Muscle of back (tissue), 11 donors: ENCODE measurements around the gene ARHGAP26. TPM values are rescaled to one million over a fixed set of nuclear protein-coding genes. Genes with fewer than 3 reads are reported as not detected.

Experiments
- DNase-seq, 3 donors: peaks; one replicate each; pipeline versions ENCODE4 v3.0.0 to v3.0.0-alpha.2; 2013
- polyA plus RNA-seq, 10 donors: library from polyadenylated mRNA; unstranded; fragments of 120-200 nt; gene quantifications; one replicate each; pipeline ENCODE4 v1.2.1, GENCODE V29; 2013; ENCODE audit not compliant: insufficient read length in 10 of 10

Gene ARHGAP26
- polyA plus RNA-seq, 10 donors = 10.7 to 23.3 (median 16.0) TPM

DNA sequence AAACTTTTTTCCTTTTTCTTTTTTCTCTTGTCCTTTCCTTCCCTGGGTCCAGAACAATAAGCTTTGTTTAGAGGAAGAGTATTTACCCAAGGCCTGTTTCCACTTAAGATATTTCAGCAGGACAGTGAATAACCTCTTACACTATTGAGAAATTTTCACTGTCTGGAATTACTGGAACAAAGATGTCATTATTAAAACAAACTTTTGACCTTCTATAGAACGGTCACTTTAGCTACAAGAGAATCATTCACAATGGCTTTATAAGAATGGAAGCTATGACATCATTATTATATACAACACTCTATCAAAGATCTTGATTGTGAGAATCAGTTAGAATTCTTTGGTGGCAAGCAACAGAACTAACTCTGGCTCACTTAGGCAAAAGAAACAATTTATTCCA lies 22.0 kb upstream of the ARHGAP26 start:
- no peak for DNase-seq

DNA sequence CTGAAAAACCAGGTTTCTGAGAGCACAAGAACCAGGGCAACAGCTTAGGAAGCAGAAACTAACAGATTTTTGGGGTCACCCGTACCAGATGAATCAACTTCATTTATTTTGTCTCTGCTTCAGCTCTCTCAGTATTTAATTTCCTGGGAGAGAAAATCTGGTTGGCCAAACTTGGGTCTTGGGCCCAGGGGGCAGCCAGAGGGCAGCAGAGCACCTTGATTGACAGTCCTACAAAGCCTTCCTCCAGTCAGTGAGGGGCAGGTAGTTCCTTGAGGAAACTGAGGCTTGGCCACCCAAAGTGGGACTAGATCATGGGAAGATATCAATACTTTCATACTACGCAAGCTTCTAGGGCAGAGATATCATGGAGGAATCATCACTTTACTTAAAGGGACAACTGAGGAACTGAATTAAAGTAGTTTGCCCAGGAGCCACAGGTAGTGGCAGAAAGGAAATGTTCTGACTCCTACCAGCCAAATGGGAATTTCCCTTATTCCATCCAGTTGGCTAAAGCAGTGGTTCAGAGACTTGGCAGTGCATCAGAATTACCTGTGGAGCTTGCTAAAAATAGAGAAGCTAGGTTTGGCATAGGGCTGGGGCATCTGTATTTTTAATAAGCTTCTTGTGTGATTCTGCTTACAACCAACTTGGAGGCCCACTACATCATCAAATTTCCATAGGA lies 21.5 kb upstream of the ARHGAP26 start:
- DNase-seq = no peak

DNA sequence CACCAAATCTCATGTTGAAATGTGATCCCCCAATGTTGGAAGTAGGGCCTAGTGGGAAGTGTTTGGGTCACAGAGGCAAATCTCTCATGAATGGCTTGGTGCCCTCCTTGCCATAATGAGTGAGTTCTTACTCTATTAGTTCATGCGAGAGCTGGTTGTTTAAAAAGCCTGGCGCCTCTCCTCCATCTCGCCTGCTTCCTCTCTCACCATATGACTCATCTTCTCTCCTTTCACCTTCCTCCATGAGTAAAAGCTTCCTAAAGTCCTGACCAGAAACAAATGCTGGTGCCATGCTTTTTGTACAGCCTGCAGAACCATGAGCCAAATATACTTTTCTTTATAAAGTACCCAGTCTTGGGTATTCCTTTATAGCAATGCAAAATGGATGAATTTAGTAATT lies 20.9 kb upstream of the ARHGAP26 start:
- DNase-seq = no peak

DNA sequence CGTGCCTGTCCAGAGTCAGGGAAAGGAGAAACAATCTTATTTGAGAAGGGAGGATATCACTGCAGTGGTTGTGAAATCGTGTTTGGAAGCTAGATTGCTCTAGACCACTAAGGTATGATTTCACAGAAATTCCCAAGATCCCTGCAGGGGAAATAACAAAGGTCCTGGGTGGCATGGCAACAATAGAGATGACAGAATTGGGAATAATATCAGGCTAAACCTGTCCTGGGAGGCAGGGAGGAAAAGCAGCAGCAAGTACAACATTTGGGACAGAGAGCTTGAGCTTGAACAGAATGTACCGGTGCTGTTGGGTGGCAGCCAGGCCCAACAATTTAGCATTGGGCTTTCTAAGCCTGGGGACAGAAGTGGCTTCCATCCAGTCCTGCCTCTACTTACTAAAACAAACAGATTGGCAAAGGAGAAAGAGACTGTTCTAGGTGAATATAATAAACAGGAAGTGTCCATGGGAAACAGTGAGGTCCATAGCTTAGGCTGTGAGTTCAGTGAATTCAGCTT lies 17.0 kb upstream of the ARHGAP26 start:
- DNase-seq = no peak

DNA sequence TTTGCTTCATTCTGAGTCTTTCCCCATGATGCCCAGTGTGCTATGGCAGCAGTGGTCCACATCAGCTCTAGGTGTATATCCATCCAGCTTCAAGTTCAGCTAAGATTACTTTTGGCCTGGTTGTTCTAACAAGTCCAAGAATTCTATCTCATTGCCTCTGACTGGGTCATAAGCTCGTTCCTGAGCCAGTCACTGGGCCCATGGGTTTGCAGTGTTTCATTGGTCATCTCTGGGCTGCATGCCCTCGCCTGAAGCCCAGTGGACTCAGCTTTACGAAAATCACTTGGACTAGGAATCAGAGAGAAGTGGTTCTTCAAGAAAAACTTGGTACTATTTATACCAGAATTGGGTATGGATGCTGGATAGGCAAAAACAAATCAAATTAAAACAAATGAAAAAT lies 16.1 kb upstream of the ARHGAP26 start:
- DNase-seq = no peak

DNA sequence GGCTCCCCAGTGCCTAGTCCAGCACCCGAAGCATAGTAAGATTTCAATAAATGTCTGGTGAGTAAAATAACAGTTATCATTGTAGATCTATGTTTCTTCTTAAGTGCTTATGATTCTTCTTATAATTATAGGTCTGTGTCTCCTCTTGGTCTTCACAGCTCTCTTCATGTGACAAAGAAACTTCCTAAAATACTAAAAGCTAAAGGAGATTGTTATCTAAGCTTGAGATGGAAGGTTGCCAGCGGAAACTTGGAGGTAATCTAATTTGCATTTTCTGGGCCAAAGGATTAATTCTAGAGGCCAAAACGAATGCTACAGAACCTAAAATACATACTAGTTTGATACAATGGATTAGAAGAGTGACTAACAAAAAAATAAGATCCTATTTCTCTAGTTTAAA lies 13.6 kb upstream of the ARHGAP26 start:
- no peak for DNase-seq

DNA sequence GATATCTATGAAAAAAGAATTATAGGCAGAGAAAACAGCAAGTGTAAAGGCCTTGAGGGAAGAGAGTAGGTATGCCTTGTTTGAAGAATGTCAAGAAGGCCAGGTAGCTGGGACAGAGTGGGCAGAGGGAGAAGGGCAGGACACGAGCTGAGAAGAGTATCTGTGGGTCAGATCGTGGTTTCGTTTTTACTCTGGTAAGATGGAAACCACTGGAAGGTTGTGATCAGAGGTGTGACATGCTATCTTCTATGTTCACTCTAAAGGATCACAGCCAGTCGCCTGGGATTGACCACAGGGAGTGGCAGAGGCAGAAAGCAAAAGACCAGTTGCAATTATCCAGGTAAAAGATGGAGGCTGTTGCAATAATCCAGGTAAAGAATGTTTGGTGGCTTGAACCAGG lies 12.6 kb upstream of the ARHGAP26 start:
- DNase-seq = no peak

DNA sequence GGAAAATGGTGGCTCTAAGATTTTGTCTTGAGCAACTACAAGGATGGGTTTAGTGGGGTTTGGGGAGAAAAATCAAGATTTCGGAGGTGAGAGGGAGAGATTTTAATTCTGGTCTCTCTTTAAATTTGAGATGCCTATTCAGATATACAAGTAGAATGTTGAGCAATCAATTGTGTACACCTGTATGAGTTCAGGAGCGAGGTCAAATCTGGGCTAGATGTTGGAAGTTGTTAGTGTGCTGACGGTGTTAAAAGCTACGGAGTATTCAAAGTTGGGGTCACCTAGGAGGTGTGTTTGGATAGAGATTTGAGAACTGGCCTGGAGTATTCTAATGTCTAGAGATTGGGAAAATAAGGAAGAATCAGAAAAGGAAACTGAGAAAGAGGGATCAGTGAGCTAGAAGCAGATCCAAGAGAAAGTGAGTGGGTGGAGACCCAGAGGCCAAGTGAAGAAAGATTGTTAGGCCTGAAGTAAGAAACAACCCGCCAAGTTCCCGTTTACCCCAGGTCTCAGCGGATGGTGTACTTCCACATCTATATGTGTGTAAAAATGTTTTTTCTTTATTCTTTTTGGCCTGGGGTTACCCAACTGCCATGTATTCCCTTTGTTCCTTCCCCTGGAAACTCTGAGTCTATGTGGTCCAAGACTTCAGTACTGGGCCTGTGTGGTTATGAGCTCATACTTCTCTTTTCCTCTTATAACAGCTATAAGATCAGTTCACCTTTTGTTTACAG lies 11.9 kb upstream of the ARHGAP26 start:
- no peak for DNase-seq

DNA sequence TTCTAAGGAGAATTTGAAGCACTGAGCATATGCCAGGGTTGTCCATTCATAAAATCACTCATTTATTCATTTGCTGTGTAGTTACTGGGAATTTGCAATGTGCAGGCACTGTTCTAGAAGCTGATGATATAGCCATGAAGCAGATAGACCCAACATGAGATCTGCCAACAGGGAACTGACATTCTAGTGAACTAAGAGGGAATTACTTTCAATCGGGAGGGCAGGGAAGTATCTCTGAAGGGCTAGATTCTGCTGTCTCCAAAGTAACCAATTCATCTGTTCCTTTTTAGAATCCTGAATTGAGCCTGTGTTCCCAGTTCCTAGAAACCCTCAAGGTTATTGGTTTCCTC lies 11.4 kb upstream of the ARHGAP26 start:
- DNase-seq = no peak

DNA sequence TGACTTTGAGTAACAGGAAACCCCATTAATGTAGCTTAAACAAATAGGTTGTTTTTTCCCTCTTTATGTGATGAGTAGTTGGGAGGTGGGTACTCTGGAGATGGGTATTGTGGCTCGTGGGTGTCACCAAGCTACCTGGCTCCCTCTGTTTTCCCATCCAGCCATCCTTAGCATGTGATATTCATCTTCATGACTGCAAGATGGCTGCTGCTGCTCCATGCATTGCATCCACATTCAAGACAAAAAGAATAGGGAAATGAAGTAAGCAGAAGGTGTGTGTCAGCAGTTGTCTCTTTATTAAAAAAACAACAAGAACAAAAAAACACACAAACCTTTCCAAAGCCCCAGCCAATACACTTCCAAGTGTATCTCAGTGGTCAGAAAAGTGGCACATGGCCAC lies 6.5 kb upstream of the ARHGAP26 start:
- no peak for DNase-seq

DNA sequence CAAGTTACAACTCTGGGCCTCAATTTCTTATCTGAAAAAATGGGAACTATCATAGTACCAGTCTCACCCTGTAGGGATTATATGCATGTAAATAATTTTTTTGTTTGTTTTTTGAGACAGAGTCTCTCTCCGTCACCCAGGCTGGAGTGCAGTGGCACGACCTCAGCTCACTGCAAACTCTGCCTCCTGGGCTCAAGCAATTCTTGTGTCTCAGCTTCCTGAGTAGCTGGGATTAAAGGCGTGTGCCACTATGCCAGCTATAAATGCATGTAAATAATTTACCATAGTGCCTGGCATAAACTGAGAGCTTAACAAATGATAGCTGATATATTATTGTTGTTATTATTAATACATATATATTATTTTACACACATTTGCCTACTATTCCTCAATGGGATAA lies 3.0 kb upstream of the ARHGAP26 start:
- no peak for DNase-seq

DNA sequence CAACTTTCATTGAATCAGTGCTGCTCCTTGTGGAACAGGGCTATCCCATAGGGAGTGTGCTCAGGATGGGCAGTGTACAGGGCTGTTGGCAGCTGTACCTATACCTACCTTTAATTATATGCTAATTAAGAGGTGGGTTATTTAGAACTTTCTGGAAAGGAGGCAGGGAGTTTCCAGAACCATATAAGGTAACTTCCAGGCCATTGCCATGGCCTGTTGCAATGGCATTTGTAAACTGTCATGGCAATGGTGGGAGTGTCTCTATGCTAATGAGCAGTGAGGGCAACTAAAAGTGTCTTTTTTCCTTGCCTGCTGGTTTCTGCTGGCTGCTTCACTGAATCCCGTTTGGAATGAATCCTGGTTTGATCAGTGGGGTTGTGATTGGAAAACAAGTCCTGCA lies 2.3 kb upstream of the ARHGAP26 start:
- no peak for DNase-seq

DNA sequence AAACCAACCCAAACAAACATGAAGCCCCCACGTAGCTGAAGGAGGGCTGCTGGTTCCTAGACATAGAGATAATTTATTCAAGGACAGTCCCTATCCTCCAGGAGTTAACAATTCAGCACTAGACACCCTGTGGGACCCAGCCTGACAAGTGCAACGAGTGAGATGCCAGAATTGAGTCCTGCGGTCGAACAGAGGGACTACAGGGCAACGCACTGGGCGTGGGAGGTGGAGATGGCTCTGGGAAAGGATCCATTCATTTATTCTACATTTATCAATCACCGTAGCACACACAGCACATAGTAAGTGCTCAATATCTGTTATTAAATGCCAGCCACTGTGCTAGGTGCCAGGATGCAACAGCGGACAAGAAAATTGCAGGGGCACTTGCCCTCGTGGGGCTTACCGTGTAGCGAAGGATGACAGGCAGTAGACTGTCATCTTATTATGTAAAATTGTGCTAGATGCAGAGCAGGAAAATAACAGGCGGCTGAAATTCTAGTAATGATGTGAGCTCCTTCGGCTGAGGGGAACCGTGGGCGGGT lies 855 bp upstream of the ARHGAP26 start:
- DNase-seq = peak in 1 of 3 donors; percentile 10

DNA sequence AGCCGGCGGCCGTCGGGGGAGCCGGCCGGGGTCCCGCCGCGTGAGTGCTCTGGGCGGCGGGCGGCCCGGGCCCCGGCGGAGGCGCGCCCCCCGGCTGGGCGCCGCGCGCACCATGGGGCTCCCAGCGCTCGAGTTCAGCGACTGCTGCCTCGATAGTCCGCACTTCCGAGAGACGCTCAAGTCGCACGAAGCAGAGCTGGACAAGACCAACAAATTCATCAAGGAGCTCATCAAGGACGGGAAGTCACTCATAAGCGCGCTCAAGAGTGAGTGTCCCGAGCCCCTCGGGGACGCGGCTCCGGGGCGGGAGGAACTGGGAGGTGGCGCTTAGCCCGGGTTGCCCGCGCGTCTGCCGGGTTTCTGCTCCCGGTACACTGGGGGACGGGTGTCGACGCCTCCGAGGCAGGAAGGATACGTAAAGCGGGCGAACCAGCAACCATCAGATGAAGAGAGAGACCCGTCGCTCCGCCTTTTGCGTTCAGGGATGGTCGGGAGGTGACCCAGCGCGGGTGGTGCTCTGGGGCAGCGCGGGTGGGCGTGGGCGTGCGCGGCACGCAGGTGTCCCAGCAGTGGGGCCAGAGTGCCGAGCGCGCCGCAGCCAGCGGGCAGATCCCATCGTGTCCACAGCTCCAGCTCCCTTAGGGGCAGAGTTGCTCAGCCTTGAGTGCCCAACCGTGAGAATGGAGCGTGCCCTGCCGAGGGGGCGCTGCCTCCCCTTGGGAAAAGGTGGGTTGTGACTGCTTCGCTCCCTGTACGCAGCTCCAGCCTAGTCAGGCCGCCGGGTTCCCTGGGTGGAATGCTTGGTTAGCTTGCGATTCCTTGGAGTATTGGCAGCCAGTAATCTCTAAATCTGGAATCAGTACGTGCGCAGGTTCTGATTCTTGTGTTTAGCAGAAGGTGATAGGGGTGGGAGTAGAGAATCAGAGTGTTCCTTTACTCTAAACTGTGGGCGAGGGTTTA lies 753 bp downstream of the ARHGAP26 start:
- DNase-seq = peak in 2 of 3 donors; percentile 59 to 85

DNA sequence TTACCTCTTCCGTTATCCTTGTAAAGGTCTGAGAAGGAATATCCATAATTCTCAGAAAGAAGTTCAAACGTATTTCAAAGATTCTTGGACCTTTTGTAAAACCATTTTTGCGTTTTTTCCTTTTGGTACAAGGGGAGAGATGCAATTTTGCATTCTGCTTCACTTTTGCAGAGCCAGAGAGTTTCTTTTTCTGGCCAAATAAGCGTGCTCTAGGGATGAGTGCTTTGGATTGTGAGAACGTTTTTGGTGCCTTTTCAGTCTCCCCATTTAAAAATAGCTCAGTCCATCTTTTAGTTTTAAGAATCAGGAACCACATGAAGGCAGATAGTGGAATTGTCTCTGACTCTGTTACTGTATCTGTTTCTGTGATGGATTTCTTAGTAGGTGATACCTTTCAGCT lies 1.5 kb downstream of the ARHGAP26 start:
- DNase-seq = peak in 2 of 3 donors; percentile 45 to 73

DNA sequence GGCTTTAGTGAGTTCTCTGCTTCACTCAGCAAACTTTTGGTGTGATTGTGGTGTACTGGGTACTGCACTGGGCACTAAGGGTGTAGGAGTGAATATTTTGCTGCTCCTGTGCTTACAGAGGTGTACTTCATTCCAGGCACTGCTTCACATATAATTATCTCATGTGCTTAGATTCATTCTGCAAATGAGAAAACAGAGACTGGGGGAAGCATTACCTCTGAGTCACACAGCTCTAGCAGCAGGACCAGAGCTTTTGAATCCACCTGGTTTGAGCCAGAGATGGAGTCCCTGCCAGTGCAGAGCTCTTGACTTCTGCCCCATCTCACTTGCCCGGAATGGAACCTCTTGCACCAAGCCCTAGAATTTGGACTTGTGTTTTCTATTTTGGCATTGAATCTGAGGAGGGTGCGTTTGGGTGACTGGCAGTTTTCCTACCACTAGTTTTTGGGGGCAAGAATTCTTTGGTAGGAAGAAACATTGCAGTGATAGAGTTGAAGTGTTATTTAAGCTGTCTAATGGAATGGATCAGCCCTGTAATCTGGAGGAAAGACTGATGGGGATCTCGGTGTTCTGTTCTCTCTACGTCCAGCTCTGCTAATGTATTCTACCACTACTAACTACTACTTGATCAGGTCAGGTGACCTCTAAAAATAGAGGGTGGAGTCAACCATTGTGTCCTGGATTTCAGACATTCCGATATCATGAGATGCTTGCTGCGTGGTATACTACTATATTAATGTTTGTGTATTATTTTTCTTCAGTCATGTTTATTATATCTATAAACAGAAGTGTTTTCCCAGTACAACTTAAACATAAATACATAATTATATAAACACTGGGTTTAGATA lies 2.5 kb downstream of the ARHGAP26 start:
- DNase-seq = no peak

DNA sequence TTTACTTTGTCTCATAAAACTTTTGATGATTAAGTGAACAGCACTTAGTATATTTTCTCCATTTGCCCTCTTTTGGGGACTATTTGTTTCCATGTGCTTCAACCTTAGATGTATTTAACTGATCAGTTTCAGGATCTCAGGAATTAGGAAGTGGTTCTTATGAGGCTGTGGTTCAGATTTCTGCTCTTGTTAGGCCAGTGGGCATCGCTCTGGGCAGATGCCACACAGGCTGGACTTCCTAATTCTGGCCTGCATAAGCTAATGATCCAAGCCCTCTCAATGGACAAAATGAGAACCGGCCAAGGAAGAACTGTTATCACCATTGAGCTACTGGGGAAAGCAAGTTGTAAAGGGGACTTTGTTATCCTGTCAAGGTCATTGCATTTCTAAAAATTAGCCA lies 6.9 kb downstream of the ARHGAP26 start:
- no peak for DNase-seq

DNA sequence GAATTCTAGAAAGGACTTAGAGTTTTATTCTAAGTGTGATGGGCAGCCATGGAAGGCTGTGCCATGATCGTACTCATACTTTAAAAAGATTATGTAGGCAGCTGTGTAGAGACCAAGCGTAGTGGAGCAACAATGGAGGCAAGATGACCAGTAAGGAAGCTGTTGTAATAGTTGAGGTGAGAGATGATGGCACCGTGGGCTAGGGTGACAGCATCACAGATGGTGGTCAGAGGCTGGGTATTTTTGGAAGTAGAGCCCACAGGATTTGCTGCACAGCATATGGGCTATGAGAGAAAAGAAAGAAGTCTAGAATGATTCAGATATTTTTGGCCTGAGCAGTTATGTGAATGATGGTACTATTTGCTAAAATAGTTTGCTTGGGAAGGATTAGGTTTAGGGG lies 7.7 kb downstream of the ARHGAP26 start:
- DNase-seq = no peak

DNA sequence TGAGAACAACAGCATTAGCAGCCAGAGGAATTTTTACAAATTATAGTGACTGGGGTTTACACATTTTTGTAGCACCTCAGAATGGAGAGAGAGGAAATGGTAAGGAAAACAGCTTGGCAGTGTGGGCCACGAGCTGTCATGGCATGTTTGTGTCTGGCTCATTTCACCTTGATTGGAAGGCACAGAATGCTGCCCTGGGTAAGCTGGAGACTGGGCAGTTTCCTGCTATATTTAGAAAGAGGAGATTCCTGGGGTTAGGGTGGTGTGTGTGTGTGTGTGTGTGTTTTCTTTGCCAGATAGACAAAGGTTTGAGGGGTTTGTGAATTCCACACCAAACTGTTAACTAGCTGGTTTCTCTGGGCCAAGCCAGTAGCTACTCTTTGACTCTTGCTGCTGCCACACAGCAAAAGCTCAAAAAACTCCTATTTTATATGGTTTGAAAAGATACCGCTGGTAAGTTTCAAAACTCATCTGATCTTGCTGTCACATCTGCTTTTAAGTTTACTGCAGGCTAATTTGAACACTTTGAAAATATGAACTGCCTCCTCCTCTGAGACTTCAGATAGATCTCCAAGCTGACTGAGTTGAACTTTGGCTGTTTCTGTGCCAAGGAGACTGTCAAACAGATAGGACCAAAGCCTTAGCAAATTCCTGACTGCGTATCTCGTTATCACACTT lies 9.1 kb downstream of the ARHGAP26 start:
- no peak for DNase-seq

DNA sequence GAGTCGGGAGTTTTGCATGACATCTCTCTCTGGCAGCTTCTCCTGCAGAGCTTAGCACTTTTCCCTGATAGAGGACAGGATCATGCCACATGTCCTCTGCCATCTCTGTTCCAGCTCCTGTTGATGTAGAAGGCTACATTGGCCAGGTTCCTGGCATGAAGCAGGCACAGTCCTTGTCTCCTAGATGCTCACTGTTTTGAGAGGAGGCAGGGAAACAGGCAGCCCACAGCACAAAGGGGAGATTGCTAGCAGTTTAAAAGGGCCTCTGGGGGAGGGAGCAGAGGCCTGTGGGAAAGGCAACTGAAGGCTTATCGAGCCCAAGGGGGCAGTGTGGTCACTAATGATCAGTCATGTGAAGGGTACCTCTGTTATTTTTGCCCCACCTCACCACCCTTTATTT lies 10.7 kb downstream of the ARHGAP26 start:
- DNase-seq = no peak
